HepG2 (cell line): ENCODE results near the gene KCTD5. TPM values are rescaled to one million over a fixed set of nuclear protein-coding genes. Genes with fewer than 3 reads are reported as not detected.
A peak's percentile ranks its signal among the peaks of the same experiment; 100 is the strongest.

Experiments used
- ADNP ChIP-seq: sonication (generic); formaldehyde crosslinking; IDR thresholded peaks from 2 replicates; pipeline ENCODE4 v1.4.0; 2020; ENCODE audit warnings: missing genetic modification reagents
- AKAP8 ChIP-seq: sonication (generic); formaldehyde crosslinking; IDR thresholded peaks from 2 replicates; pipeline ENCODE4 v1.5.1; 2020; ENCODE audit warnings: mild to moderate bottlenecking, missing genetic modification reagents
- ATAD3A ChIP-seq: sonication (generic); formaldehyde crosslinking; IDR thresholded peaks from 2 replicates; pipeline ENCODE4 v1.4.0; 2020; ENCODE audit warnings: missing genetic modification reagents
- CBFB ChIP-seq: sonication (generic); formaldehyde crosslinking; IDR thresholded peaks from 2 replicates; pipeline ENCODE4 v1.4.0; 2020; ENCODE audit warnings: missing genetic modification reagents
- DZIP1 ChIP-seq: sonication (generic); formaldehyde crosslinking; IDR thresholded peaks from 2 replicates; pipeline ENCODE4 v1.5.0; 2020; ENCODE audit warnings: mild to moderate bottlenecking, missing genetic modification reagents
- KLF12 ChIP-seq: sonication (generic); formaldehyde crosslinking; IDR thresholded peaks from 2 replicates; pipeline ENCODE4 v1.4.0; 2020; ENCODE audit warnings: missing genetic modification reagents, borderline replicate concordance
- MIXL1 ChIP-seq: IDR thresholded peaks from 2 replicates; pipeline ENCODE4 v1.6.1; 2016
- SNRNP70 ChIP-seq: fragments of 200-400 bp; formaldehyde crosslinking; IDR thresholded peaks from 2 replicates; pipeline ENCODE4 v1.6.1; 2017; ENCODE audit warnings: mild to moderate bottlenecking, low read depth, low read length, moderate library complexity
- SYNCRIP ChIP-seq: fragments of 200-400 bp; formaldehyde crosslinking; IDR thresholded peaks from 2 replicates; pipeline ENCODE4 v1.6.1; 2018; ENCODE audit warnings: mild to moderate bottlenecking, low read depth, low read length; ENCODE audit not compliant: insufficient read depth
- USF2 ChIP-seq, 2 experiments: sonication (generic) in 1 of 2; formaldehyde crosslinking in 1 of 2; IDR thresholded peaks; 2 replicates each; pipeline versions ENCODE4 v1.5.1 to v1.6.1; 2011 to 2020; ENCODE audit warnings: borderline replicate concordance in 1 of 2, low read depth in 1 of 2, low read length in 1 of 2, mild to moderate bottlenecking in 1 of 2, missing genetic modification reagents in 1 of 2, moderate library complexity in 1 of 2
- YEATS4 ChIP-seq: sonication (generic); formaldehyde crosslinking; IDR thresholded peaks from 2 replicates; pipeline ENCODE4 v1.4.0; 2020; ENCODE audit warnings: missing genetic modification reagents, borderline replicate concordance
- ZNF142 ChIP-seq: sonication (generic); formaldehyde crosslinking; IDR thresholded peaks from 2 replicates; pipeline ENCODE4 v1.4.0; 2020; ENCODE audit warnings: missing genetic modification reagents
- ZNF24 ChIP-seq: fragments of 450-650 bp; IDR thresholded peaks from 2 replicates; pipeline ENCODE4 v1.6.1; 2017; ENCODE audit warnings: antibody characterized with exemption, mild to moderate bottlenecking
- ZNF670 ChIP-seq: sonication (generic); formaldehyde crosslinking; IDR thresholded peaks from 2 replicates; pipeline ENCODE4 v1.8.0; 2022; ENCODE audit warnings: mild to moderate bottlenecking, missing genetic modification reagents, borderline replicate concordance
- polyA plus RNA-seq, 8 experiments: library from polyadenylated mRNA; depleted of rRNA in 3 of 8; stranded (reverse) in 7 of 8; unstranded in 1 of 8; fragments of >200 nt; fragmentation: Illumina TruSeq in 4 of 8; extraction: Trizol in 4 of 8; gene quantifications; 2 replicates each; pipeline versions ENCODE4 v1.2.1 to v1.2.3, GENCODE V29; 2011 to 2016; ENCODE audit warnings: low read depth in 4 of 8, missing spikeins in 1 of 8, mixed read lengths in 1 of 8; ENCODE audit not compliant: insufficient read depth in 1 of 8
- total RNA-seq, 5 experiments: library from RNA; depleted of rRNA; stranded (reverse); fragments of >200 nt; fragmentation: Illumina TruSeq; extraction: Trizol; gene quantifications; 2 replicates each; pipeline ENCODE4 v1.2.3, GENCODE V29; 2016; ENCODE audit warnings: low read depth in 1 of 5
- TF ChIP-seq, protein P1 (sequence below): sonication (generic); formaldehyde crosslinking; conservative IDR thresholded peaks from 2 replicates; pipeline ENCODE4 v1.4.0; 2020; ENCODE audit warnings: mild to moderate bottlenecking, missing genetic modification reagents, moderate library complexity

The KCTD5 gene
- total and polyA plus RNA-seq, 2 of the 13 experiments (the other 11 are each of a cell fraction or from before 2014, with no cell fraction given): 25.4 to 29.8 TPM

DNA sequence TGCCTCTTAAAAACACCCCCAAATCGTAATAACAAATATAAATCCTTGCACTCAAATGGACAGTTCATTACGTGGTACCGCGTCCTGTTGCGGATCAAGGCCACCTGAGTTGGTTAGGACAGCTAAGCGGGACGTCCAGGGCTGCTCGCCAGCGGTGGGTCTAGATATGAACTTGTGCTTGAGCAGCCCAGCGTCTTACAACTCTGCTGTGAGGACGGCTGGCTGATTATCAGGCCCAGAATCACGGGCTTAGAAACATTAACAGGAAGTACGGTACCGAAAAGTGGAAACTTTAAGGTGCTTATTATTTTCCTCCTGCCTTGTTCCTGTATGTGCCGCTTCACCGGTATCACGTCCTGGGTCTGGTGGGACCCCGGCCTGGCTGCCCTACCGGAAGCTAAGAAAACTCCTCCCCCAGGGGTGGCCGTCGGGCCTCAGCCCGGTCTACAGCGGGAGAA, 69.3 kb downstream of the KCTD5 start (continued):
- TF ChIP-seq, protein P1, sequence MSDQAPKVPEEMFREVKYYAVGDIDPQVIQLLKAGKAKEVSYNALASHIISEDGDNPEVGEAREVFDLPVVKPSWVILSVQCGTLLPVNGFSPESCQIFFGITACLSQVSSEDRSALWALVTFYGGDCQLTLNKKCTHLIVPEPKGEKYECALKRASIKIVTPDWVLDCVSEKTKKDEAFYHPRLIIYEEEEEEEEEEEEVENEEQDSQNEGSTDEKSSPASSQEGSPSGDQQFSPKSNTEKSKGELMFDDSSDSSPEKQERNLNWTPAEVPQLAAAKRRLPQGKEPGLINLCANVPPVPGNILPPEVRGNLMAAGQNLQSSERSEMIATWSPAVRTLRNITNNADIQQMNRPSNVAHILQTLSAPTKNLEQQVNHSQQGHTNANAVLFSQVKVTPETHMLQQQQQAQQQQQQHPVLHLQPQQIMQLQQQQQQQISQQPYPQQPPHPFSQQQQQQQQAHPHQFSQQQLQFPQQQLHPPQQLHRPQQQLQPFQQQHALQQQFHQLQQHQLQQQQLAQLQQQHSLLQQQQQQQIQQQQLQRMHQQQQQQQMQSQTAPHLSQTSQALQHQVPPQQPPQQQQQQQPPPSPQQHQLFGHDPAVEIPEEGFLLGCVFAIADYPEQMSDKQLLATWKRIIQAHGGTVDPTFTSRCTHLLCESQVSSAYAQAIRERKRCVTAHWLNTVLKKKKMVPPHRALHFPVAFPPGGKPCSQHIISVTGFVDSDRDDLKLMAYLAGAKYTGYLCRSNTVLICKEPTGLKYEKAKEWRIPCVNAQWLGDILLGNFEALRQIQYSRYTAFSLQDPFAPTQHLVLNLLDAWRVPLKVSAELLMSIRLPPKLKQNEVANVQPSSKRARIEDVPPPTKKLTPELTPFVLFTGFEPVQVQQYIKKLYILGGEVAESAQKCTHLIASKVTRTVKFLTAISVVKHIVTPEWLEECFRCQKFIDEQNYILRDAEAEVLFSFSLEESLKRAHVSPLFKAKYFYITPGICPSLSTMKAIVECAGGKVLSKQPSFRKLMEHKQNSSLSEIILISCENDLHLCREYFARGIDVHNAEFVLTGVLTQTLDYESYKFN (CRISPR knock-in tag): no peak
- TF ChIP-seq SYNCRIP (no peak), ZNF142 (CRISPR knock-in tag) (peak; percentile 25; the same call in 1 of the 2 replicates), ZNF670 (CRISPR knock-in tag) (no peak), SNRNP70 (no peak), KLF12 (CRISPR knock-in tag) (no peak), ZNF24 (no peak), ATAD3A (CRISPR knock-in tag) (no peak), CBFB (CRISPR knock-in tag) (no peak), MIXL1 (CRISPR knock-in tag) (no peak; the same call in 1 of the 2 replicates), AKAP8 (CRISPR knock-in tag) (no peak), ADNP (CRISPR knock-in tag) (no peak), DZIP1 (CRISPR knock-in tag) (no peak), USF2 (IDR thresholded peaks at IDR 0.05; ENCODE audit: low read depth, low read length) (no peak), USF2 (CRISPR knock-in tag; IDR thresholded peaks at IDR 0.05; ENCODE audit: borderline replicate concordance) (no peak), YEATS4 (no peak)
